Activated CD8-positive, alpha-beta T cell treated with anti-CD3 and anti-CD28 coated beads for 36 hours (primary cell): ENCODE measurements around the gene TNRC6B. TPM values are rescaled to one million over a fixed set of nuclear protein-coding genes. Genes with fewer than 3 reads are reported as not detected.

Experiments used
- ATAC-seq: fragments of 200-7000 bp; cut with Tn5 transposase; one replicate; pipeline ENCODE4 v1.10.0; 2021; ENCODE audit warnings: mild to moderate bottlenecking, moderate library complexity
- CTCF ChIA-PET: fragments of 350-600 bp; sonication (Branson Sonifier 250); formaldehyde crosslinking; loops from one replicate; lab custom pipeline; 2021; ENCODE audit warnings: antibody characterized with exemption; lab: Charles Lee
- POLR2A ChIA-PET: fragments of 350-600 bp; sonication (Branson Sonifier 250); formaldehyde crosslinking; loops from one replicate; lab custom pipeline; 2021; ENCODE audit warnings: antibody characterized with exemption; lab: Charles Lee
- DNase-seq: peaks from one replicate; pipeline ENCODE4 v3.0.0-alpha.2; 2020
- H3K27ac Mint-ChIP-seq: one replicate; pipeline ENCODE4 v1.8.0; 2021; ENCODE audit warnings: mild to moderate bottlenecking, mixed read lengths
- H3K27me3 Mint-ChIP-seq: one replicate; pipeline ENCODE4 v1.8.0; 2021; ENCODE audit warnings: mixed read lengths
- H3K36me3 Mint-ChIP-seq: one replicate; pipeline ENCODE4 v1.8.0; 2021; ENCODE audit warnings: low read depth, mixed read lengths
- H3K4me1 Mint-ChIP-seq: one replicate; pipeline ENCODE4 v1.8.0; 2021; ENCODE audit warnings: low read depth, mixed read lengths
- H3K4me3 Mint-ChIP-seq: one replicate; pipeline ENCODE4 v1.8.0; 2021; ENCODE audit warnings: mild to moderate bottlenecking, moderate library complexity, mixed read lengths
- H3K9me3 Mint-ChIP-seq: one replicate; pipeline ENCODE4 v1.8.0; 2021; ENCODE audit warnings: mixed read lengths
- intact Hi-C: fragments of 100-400 bp; cut with micrococcal nuclease; formaldehyde crosslinking; loops from one replicate; pipeline ENCODE4 v1.10.0; 2022
- total RNA-seq, 2 experiments: library from RNA; stranded (reverse); gene quantifications; one replicate each; pipeline ENCODE4 v1.2.3, GENCODE V29; 2021
- TF ChIP-seq, protein P1 (sequence below): fragments of 200-600 bp; IDR thresholded peaks from one replicate; pipeline ENCODE4 v1.8.0; 2022; ENCODE audit warnings: antibody characterized with exemption, mild to moderate bottlenecking

Gene TNRC6B
- total RNA-seq, 2 experiments from 2014 or later: 42.6 to 45.2 TPM

DNA sequence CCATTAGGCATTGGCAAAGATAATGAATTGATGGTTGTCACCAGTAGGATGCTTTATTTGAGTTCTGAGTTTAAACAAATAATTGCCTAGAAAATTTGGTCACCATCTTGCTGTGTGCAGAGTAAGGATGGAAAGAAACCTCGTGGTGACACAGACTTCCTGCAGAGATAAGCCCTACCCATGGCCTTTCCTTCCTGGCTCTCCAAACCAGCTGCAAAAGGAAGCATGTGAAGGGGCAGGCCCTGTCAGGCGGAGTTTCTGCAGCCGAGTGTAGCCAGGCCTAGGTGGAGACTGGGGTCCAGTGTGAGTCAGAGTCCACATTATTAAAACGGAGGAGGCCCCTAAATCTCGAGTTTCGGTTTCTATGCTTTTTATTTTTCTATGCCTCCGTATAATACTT is 85.5 kb downstream of the TNRC6B start:
- peak; percentile 43 for ATAC-seq
- no peak for DNase-seq
- Mint-ChIP-seq H3K4me1 (peaks cover 51% of the 10 kb centered on the region), H3K27ac (peak overlapping the region; percentile 63), H3K9me3 (no peaks in the 10 kb centered on the region), H3K4me3 (no peak overlapping the region), H3K36me3 (peaks cover 51% of the 10 kb centered on the region), H3K27me3 (no peaks in the 10 kb centered on the region)
- CTCF ChIA-PET: interaction anchor here (0.9 to 1.1 kb wide), 2 partner anchors 9 to 85 kb away, joined by 3 to 5 read pairs; no protein-coding TSS in a partner anchor
- intact Hi-C loops: no loop called here
- POLR2A ChIA-PET: interaction anchor here (0.6 to 1.4 kb wide), 5 partner anchors 9 to 82 kb away, joined by 3 to 4 read pairs (median 3); no protein-coding TSS in a partner anchor
- TF ChIP-seq, protein P1, sequence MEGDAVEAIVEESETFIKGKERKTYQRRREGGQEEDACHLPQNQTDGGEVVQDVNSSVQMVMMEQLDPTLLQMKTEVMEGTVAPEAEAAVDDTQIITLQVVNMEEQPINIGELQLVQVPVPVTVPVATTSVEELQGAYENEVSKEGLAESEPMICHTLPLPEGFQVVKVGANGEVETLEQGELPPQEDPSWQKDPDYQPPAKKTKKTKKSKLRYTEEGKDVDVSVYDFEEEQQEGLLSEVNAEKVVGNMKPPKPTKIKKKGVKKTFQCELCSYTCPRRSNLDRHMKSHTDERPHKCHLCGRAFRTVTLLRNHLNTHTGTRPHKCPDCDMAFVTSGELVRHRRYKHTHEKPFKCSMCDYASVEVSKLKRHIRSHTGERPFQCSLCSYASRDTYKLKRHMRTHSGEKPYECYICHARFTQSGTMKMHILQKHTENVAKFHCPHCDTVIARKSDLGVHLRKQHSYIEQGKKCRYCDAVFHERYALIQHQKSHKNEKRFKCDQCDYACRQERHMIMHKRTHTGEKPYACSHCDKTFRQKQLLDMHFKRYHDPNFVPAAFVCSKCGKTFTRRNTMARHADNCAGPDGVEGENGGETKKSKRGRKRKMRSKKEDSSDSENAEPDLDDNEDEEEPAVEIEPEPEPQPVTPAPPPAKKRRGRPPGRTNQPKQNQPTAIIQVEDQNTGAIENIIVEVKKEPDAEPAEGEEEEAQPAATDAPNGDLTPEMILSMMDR: no peak

DNA sequence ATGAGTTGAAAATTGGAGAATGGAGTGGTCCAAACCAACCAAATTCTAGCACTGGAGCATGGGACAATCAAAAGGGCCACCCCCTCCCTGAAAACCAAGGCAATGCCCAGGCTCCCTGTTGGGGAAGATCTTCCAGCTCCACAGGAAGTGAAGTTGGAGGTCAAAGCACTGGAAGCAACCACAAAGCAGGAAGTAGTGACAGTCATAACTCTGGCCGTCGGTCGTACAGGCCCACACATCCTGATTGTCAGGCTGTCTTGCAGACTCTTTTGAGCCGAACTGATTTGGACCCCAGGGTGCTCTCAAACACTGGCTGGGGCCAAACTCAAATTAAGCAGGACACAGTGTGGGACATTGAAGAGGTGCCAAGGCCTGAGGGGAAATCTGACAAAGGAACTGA is 88.1 kb downstream of the TNRC6B start:
- DNase-seq (peak; percentile 31), ATAC-seq (peak; percentile 43)
- Mint-ChIP-seq H3K4me3 (no peak overlapping the region), H3K4me1 (peaks cover 39% of the 10 kb centered on the region), H3K27me3 (no peaks in the 10 kb centered on the region), H3K27ac (peak overlapping the region; percentile 67), H3K9me3 (no peaks in the 10 kb centered on the region), H3K36me3 (peaks cover 51% of the 10 kb centered on the region)
- TF ChIP-seq, protein P1: no peak
- intact Hi-C loops: no loop called here
- ChIA-PET POLR2A (no interaction called here), CTCF (interaction anchor here (1.0 kb wide), 1 partner anchor 14 kb away, joined by 4 read pairs; no protein-coding TSS in a partner anchor)

- no peak overlapping the region for H3K4me3 Mint-ChIP-seq
- no peak overlapping the region for H3K27ac Mint-ChIP-seq
- H3K4me1 Mint-ChIP-seq: peaks cover 33% of the 10 kb centered on the region
- ChIA-PET POLR2A (interaction anchor here (0.6 to 0.7 kb wide), 2 partner anchors 27 to 76 kb away, joined by 3 to 6 read pairs; no protein-coding TSS in a partner anchor), CTCF (interaction anchor here (1.0 to 1.5 kb wide), 2 partner anchors 16 to 89 kb away, joined by 3 read pairs; no protein-coding TSS in a partner anchor)
- H3K36me3 Mint-ChIP-seq: peaks cover 26% of the 10 kb centered on the region
- no peaks in the 10 kb centered on the region for H3K27me3 Mint-ChIP-seq
- ATAC-seq (no peak), DNase-seq (no peak)
- no peaks in the 10 kb centered on the region for H3K9me3 Mint-ChIP-seq
- TF ChIP-seq, protein P1: no peak
- intact Hi-C loops: no loop called here
These were observed 92.3 kb downstream of the TNRC6B start for GRCh38 chr22:40270031-40270430.

GRCh38 chr22:40270748-40271373 is 93.1 kb downstream of the TNRC6B start:
- POLR2A ChIA-PET: interaction anchor here (0.6 kb wide), 1 partner anchor 77 kb away, joined by 6 read pairs; no protein-coding TSS in a partner anchor
- DNase-seq (no peak), ATAC-seq (no peak)
- CTCF ChIA-PET: interaction anchor here (0.6 to 1.5 kb wide), 3 partner anchors 15 to 90 kb away, joined by 3 to 5 read pairs (median 3); no protein-coding TSS in a partner anchor
- Mint-ChIP-seq H3K4me3 (no peak overlapping the region), H3K4me1 (peaks cover 32% of the 10 kb centered on the region), H3K27ac (no peak overlapping the region), H3K27me3 (no peaks in the 10 kb centered on the region), H3K36me3 (peaks cover 20% of the 10 kb centered on the region), H3K9me3 (no peaks in the 10 kb centered on the region)
- TF ChIP-seq, protein P1: no peak
- intact Hi-C loops: no loop called here

DNA sequence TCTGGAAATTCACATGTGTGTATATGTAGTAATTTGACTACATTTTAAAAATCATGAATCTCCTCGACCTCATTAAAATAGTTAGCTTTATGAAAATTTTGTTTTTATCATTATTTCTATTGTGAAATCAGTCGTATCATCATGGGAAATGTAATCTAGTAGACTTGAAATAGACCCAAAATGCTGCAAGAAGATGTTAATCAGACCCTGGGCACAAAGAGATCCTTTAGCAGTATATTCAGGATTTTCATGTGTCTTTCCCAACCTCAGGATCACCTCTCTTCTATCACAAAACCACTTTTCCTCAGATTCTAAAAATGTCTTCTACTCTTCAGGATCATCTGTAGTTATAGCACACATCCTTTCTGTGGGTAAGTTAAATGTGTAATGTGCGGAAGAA is 93.7 kb downstream of the TNRC6B start:
- H3K27me3 Mint-ChIP-seq: no peaks in the 10 kb centered on the region
- POLR2A ChIA-PET: interaction anchor here (0.6 kb wide), 1 partner anchor 262 kb away, joined by 3 read pairs; no protein-coding TSS in a partner anchor
- H3K36me3 Mint-ChIP-seq: peaks cover 17% of the 10 kb centered on the region
- DNase-seq (no peak), ATAC-seq (no peak)
- no peak overlapping the region for H3K4me3 Mint-ChIP-seq
- no peaks in the 10 kb centered on the region for H3K9me3 Mint-ChIP-seq
- TF ChIP-seq, protein P1: no peak
- H3K4me1 Mint-ChIP-seq: peaks cover 31% of the 10 kb centered on the region
- no peak overlapping the region for H3K27ac Mint-ChIP-seq
- CTCF ChIA-PET: no interaction called here
- intact Hi-C loops: no loop called here
